SKM-1 treated with dmso at 0.1 percent for 144 hours (cell line): ENCODE results near the gene MAGEE1.

Experiments used
- DNase-seq: peaks from one replicate; lab custom pipeline; 2025; ENCODE audit not compliant: unreplicated experiment; lab: John Stamatoyannopoulos, UW

Gene MAGEE1, protein sequence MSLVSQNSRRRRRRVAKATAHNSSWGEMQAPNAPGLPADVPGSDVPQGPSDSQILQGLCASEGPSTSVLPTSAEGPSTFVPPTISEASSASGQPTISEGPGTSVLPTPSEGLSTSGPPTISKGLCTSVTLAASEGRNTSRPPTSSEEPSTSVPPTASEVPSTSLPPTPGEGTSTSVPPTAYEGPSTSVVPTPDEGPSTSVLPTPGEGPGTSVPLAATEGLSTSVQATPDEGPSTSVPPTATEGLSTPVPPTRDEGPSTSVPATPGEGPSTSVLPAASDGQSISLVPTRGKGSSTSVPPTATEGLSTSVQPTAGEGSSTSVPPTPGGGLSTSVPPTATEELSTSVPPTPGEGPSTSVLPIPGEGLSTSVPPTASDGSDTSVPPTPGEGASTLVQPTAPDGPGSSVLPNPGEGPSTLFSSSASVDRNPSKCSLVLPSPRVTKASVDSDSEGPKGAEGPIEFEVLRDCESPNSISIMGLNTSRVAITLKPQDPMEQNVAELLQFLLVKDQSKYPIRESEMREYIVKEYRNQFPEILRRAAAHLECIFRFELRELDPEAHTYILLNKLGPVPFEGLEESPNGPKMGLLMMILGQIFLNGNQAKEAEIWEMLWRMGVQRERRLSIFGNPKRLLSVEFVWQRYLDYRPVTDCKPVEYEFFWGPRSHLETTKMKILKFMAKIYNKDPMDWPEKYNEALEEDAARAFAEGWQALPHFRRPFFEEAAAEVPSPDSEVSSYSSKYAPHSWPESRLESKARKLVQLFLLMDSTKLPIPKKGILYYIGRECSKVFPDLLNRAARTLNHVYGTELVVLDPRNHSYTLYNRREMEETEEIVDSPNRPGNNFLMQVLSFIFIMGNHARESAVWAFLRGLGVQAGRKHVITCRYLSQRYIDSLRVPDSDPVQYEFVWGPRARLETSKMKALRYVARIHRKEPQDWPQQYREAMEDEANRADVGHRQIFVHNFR

DNA sequence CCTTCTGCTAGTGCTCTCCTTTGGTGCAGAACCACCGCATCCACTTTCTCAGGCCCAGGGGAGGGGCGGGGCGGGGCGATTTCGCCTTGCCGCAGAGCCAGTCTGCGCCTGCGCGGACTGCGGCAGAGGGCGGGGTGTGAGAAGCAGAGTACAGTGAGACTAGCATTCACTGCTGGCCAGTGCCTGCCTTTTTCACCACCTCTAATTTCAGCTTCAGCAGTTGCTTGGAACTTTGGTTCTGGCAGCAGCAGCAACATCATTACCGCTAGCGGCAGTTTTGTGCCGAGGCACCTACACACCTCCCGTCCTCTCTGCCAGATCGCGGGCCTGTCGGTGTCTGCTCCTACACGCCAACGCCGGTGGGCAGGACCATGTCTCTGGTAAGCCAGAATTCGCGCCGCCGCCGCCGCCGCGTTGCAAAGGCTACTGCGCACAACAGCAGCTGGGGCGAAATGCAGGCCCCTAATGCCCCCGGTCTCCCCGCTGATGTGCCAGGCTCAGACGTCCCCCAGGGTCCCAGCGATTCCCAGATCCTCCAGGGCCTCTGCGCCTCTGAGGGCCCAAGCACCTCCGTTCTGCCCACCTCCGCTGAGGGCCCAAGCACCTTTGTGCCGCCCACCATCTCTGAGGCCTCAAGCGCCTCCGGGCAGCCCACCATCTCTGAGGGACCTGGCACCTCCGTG lies at the start of gene MAGEE1:
TSS of gene MAGEE1 (plus strand) at position 151 of the 683 bp plus-strand sequence. CDS start at position 372, 221 bp downstream.
- peak; percentile 11 for DNase-seq

DNA sequence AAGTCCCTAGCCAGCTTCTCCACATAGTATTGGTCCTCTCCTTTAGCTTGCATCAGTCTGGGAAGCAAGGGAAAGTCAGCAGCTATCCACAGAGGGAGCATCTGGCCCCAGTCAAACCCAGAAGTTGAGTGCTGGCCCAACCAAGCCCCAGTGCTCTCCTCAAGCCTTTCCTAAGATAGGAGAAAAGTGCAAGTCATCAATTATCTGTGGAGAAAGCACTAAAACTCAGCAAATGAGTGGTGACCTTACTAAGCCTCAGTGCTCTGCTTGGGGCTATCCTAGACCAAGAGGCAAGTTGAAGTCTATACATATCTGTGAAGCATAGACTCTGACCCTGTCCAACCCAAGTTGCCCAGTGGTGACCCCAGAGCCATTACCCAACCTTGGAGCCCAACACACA lies 28.5 kb upstream of the MAGEE1 start:
- DNase-seq: no peak

DNA sequence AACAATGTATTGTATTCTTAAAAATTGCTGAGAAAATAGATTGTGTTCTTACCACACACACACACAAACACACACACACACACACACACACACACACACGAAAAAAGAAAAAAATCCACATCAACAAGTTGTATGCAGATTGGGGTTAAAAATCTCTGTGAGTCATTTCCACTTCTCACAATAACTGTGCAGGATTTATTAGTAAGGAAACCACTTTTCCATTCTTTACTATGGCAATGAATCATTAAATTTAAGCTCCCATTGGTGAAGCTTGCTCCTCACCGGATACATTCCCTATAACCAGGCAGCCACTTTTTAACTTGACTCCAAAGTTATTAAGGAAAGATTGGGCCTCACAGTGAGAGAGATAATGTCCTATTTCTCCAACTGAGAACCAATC lies 19.7 kb upstream of the MAGEE1 start:
- no peak for DNase-seq

DNA sequence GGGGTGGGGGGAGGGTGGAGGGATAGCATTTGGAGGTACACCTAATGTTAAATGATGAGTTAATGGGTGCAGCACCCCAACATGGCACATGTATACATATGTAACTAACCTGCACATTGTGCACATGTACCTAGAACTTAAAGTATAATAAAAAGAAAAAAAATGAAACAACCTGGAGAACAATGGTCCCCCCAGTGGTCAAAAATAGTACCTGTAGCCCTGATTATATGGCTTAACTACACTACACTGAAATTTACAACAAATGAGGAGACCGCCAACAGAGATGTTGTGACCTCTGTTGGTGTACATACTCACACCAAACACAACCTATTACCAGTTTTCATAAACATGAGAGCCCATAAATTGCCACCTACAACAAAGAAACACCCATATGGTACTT lies 7.3 kb upstream of the MAGEE1 start:
- no peak for DNase-seq

DNA sequence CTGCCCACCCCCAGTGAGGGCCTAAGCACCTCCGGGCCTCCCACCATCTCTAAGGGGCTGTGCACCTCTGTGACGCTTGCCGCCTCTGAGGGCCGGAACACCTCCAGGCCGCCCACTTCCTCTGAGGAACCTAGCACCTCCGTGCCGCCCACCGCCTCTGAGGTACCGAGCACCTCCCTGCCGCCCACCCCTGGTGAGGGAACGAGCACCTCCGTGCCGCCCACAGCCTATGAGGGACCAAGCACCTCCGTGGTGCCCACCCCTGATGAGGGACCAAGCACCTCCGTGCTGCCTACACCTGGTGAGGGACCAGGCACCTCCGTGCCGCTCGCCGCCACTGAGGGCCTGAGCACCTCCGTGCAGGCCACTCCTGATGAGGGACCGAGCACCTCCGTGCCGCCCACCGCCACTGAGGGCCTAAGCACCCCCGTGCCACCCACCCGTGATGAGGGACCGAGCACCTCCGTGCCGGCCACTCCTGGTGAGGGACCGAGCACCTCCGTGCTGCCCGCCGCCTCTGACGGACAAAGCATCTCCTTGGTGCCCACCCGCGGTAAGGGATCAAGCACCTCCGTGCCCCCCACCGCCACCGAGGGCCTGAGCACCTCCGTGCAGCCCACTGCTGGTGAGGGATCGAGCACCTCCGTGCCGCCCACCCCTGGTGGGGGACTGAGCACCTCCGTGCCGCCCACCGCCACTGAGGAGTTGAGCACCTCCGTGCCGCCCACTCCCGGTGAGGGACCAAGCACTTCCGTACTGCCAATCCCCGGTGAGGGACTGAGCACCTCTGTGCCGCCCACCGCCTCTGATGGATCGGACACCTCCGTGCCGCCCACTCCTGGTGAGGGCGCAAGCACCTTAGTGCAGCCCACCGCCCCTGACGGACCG lies 977 bp downstream of the MAGEE1 start:
- no peak for DNase-seq

DNA sequence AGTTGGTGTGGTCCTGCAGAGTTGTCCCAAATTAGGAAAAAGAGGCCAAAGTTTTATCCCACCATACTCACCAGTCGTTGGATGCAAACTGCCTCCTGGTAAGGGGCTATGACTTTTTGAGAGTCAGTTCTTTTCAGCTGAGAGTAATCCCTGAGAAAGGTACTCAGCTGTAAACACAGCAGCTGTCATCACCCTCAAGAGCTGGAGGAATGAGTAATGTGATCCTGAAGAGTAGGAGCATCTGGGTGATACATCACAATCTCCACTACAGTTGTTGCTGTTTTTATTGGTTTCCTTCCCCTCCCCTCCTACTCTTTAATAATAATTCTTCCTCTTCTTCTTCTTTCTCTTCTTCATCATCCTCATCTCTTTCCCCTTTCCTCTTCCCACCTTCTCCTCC lies 5.7 kb downstream of the MAGEE1 start:
- DNase-seq: no peak

DNA sequence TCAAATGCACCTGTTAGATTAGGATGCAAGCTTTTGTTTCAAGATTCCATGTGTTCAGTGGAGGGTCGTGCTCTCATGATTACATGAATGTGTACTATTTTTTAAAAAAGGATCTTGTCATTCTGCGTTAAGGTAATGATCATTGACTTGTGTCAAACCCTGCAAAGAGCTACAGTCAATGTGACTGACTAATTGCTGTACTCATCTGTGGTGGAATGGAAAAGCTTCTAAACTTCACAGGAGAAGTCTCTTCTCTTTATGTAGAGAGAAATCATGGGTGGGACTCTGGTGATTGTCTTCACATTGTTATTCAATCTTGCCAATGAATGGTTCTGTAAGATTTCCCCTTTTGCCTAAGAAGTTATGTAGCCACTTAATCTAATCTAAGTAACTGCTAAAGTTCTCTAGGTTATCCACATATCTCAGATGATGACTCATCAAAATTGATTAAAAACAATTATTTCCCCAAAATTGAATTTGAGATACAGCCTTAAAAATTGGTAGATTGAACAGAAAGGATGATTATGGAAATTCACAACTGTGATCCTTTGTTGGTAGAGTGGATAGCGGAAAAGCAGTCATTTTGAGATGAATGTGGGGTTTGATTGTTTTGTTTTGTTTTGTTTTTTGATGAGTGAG lies 6.7 kb downstream of the MAGEE1 start:
- no peak for DNase-seq

DNA sequence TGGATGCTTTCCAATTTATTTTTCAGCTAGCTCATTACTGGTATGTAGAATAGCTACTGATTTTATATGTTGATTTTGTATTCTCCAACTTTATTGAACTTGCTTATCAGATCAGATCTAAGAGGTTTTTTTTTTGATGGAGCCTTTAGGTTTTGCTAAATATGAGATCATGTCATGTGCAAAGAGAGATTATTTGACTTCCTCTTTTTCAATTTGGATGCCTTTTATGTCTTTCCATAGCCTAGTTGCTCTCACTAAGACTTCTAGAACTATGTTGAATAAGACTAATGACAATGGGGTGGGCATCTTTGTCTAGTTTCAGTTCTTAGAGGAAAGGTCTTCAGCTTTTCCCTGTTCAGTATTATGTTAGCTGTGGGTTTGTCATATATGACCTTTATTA lies 11.7 kb downstream of the MAGEE1 start:
- DNase-seq: no peak

DNA sequence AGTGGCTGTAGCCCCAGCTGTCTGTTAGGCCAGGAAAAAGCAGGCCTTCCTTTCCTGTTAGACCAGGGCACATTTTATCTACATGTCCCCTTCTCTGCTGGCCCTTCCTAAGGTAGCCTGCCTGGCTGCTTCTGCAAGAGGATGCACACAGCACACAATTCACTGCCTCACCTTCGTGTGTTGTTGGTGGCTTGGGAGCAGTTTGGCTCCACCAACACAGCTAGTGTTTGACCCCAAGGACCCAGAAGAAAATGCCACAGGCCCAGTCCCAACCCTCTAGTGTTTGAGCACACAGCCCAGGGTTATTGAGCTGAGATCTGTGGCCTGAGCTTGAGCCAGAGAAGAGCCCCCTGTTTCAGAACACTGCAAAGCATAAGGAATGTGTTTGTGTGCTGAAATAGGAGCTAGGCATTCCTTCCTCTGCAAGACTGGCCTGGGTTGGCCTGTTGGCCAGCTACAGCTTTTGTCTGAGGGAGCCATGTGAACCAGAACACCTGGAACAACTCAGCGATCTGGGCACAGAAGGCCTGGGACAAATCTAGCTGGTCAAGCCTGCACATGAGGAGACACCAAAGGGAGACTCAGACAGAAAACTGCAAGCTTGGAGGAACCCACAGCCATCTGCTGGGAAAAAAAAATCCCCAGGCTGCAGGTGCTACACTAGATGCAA lies 26.4 kb downstream of the MAGEE1 start:
- DNase-seq: no peak

DNA sequence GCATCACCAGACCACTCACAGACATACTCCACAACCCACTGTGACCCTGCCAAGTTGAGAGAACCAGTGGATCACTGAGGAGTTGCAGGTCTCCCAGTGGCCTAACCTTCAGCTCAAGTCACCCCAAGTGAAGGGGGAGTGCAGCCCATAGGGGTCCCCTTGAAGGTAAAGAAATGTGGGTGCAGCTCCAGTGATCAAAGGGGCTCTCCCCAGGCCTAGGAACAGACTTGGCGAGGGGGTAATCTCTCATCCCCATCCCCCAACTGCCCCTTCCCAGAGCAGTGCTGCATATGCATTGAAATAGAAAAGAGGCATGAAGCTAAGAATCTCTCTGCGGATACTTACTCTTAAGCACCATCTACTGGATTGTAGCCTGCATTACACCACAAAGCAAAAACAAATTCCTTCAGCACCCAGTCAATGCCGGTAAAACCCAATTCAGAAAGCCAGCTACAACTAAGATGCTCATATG lies 27.0 kb downstream of the MAGEE1 start:
- no peak for DNase-seq

DNA sequence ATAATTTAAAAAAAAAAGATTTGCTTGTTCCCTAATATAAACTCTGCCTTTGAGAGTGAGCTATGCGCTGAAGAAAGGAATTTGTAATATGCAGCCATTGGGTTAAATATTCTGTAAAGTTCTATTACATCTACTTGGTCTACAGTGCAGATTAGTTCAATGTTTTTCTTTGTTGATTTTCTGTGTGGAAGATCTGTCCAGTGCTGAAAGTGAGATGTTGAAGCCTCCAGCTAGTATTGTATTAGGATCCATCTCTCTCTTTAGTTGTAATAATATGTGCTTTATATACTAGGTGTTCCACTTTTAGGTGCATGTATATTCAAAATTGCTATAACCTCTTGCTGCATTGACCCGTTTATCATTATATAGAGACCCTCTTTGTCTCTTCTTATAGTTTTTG lies 49.8 kb downstream of the MAGEE1 start:
- no peak for DNase-seq
